Measurements from ENCODE around the gene PRSS22. TPM values are rescaled to one million over a fixed set of nuclear protein-coding genes. Genes with fewer than 3 reads are reported as not detected.

The PRSS22 gene
- total RNA-seq, 2 experiments from 2014 or later, result not detected

DNA sequence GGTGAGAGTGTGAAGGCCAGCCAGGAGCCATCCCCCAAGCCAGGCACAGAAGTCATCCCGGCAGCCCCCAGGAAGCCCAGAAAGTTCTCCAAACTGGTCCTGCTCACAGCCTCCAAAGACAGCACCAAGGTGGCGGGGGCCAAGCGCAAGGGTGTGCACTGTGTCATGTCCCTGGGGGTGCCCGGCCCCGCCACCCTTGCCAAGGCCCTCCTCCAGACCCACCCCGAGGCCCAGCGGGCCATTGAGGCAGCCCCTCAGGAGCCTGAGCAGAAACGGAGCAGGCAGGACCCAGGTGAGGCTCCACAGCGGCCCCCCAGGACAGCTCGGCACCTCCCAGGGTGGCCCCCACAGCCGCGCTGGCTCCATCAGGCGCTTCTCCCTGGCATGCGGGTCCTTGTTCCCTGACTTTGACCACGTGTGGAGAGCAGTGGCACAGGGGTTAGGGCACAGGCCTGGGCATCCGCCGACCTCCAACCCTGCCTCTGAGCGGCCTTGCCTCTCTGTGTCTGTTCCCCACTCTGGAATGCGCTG is 38.6 kb upstream of the PRSS22 start:
- ATAC-seq (ENCODE audit: low read depth) (no peak), DNase-seq (no peak)
- Mint-ChIP-seq H3K27me3 (no peaks in the 10 kb centered on the region), H3K36me3 (no peaks in the 10 kb centered on the region), H3K27ac (no peak overlapping the region), H3K4me1 (no peaks in the 10 kb centered on the region), H3K9me3 (no peaks in the 10 kb centered on the region), H3K4me3 (no peak overlapping the region)
- POLR2A ChIA-PET, result no interaction called here

DNA sequence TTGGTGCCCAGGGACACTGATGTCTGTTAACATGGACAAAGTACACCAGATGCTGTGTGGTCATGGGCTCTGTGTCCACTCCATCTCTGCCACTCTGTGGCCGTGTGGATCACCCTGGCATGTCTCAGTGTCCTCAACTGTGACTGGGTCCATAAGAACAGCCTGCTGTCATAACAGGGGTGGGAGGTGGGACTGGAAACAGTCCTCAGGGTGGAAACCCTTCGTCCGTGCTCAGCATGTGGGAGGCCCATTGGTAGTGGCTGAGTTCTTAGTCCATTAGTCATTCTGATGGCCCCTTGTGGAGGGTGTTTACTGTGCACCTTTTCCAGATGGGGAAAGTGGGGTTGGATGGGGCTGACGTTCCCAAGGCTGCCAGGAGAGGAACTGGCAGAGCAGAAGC is 37.8 kb upstream of the PRSS22 start:
- POLR2A ChIA-PET, result no interaction called here
- DNase-seq (no peak), ATAC-seq (ENCODE audit: low read depth) (no peak)
- Mint-ChIP-seq H3K4me3 (no peak overlapping the region), H3K9me3 (no peaks in the 10 kb centered on the region), H3K27me3 (no peaks in the 10 kb centered on the region), H3K4me1 (no peaks in the 10 kb centered on the region), H3K27ac (no peak overlapping the region), H3K36me3 (no peaks in the 10 kb centered on the region)

DNA sequence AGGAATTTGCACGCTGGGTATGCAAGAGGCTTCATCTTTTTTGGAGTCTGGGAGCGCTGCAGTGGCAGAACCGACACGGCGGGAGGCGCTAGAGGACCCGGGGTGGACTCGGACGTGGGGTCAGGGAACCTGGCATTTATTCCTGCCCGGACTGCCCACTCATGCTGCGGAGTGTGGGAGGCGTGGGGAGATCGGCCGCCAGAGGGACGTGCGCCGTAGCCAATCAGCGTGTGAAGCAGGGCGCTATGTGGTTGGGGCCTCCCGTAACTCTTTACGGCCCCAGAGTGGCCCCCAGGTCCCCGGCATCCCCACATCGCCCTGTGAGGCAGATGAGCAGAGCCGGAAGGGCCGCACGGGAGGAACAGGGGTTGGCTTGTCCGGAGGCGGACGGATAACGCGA is 36.3 kb upstream of the PRSS22 start:
- DNase-seq, result no peak
- POLR2A ChIA-PET, result no interaction called here
- H3K4me3 Mint-ChIP-seq, result no peak overlapping the region
- no peaks in the 10 kb centered on the region for H3K27me3 Mint-ChIP-seq
- H3K4me1 Mint-ChIP-seq, result no peaks in the 10 kb centered on the region
- no peaks in the 10 kb centered on the region for H3K9me3 Mint-ChIP-seq
- H3K36me3 Mint-ChIP-seq, result no peaks in the 10 kb centered on the region
- no peak overlapping the region for H3K27ac Mint-ChIP-seq
- no peak for ATAC-seq (ENCODE audit: low read depth)

DNA sequence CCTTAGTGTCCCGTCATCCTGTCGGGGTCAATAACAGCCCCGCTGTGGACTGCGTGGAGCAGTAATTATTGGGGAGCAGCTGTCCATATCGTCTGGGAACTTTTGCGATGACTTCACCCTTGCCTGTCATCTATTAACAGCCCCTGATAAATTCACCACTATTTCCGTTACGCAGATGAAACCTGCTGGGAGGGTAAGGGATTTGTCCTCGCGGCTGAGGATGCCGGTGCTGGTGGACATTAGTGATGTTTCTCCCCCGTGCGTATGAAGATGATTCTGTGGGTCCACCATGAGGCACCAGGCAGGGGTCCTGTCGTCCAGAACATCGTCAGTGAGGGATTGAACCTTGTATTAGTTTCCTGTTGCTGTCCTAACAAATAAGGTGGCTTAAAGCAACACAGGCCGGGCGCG is 26.1 kb upstream of the PRSS22 start:
- Mint-ChIP-seq H3K4me1 (peaks cover 14% of the 10 kb centered on the region), H3K27me3 (peaks cover 3% of the 10 kb centered on the region), H3K27ac (peak overlapping the region; percentile 79), H3K36me3 (no peaks in the 10 kb centered on the region), H3K9me3 (peaks cover 2% of the 10 kb centered on the region), H3K4me3 (peak overlapping the region; percentile 86)
- DNase-seq (no peak), ATAC-seq (ENCODE audit: low read depth) (no peak)
- POLR2A ChIA-PET, result interaction anchor here (0.6 to 2.6 kb wide), 4 partner anchors 26 to 211 kb away, joined by 3 to 31 read pairs (median 4); partner anchors contain the start of gene FLYWCH1

DNA sequence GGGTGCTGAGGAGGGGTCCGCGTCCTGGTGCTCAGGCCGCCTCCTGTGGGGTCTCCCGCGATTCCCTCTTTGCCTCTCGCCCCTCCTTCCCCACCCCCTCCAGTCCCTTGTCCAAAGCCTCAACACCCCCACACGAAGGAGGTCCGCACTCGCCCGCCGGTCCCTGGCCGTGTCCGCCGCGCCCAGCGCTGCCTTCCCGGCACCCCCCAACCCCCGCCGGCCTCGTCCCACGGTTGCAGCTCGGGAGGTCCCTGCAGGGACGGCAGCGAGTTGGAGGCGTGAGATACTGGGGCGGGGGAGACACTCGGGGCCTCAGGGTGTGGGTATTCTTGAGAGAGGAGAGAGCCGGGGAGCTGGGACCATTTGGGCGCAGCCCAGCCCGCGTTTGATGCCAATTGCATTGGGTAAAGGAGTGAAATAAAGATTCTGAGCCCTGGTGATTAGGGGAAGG is 25.5 kb upstream of the PRSS22 start:
- POLR2A ChIA-PET, result interaction anchor here (0.6 to 2.6 kb wide), 13 partner anchors 15 to 210 kb away, joined by 3 to 31 read pairs (median 4); partner anchors contain the start of genes ELOB, FLYWCH1, PKMYT1 and SRRM2
- DNase-seq (no peak), ATAC-seq (ENCODE audit: low read depth) (no peak)
- Mint-ChIP-seq H3K36me3 (no peaks in the 10 kb centered on the region), H3K27me3 (peaks cover 3% of the 10 kb centered on the region), H3K27ac (peak overlapping the region; percentile 79), H3K9me3 (peaks cover 2% of the 10 kb centered on the region), H3K4me1 (peaks cover 14% of the 10 kb centered on the region), H3K4me3 (peak overlapping the region; percentile 86)

DNA sequence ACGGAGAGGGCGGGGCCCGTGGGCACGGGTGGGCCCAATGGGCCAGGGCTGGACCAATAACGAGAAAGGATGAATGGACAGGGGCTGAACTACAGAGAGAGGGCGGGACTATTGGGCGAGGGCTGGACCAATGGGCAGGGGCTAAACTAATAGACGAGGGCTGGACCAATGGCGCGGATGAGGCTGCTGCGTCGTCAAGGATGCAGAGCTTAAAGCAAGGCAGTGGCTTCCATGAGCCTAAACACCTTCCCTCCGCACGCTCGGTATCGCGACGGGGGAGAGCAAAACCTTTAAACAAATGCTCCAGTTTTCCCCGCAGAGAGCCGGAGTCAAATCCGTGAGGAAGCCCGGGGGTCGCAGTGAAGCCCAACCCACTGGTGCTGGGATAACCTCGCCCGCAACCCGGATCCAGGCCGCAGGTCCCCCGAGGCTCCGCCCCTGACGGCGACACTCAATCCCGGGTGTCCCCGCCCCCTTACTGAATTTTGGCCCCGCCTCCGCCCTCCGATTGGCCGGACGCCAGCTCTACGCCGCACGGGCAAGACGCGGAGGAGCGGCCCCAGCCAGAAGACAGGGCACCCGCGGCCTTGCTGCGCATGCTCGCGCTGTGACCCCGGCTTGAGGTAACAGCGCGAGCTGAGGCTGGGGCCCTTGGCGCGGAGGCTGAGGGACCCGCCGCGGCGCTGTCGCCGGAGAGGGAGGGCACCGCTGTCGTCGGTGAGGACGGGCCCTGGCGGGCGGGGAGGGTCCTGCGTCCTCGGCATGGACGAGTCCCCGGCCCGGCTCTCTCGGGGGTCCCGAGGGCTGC is 24.9 kb upstream of the PRSS22 start, which contains the start of gene FLYWCH2:
Gene FLYWCH2 (plus strand): TSS at position 566 of the 808 bp plus-strand sequence. CDS start 13,235 bp downstream, outside the sequence.
- Mint-ChIP-seq H3K27ac (peak within 1 kb of the TSS; percentile 95), H3K4me3 (peak within 1 kb of the TSS; percentile 86), H3K27me3 (peaks cover 4% of the 10 kb centered on the region), H3K4me1 (peaks cover 14% of the 10 kb centered on the region), H3K36me3 (no peaks in the 10 kb centered on the region), H3K9me3 (peaks cover 2% of the 10 kb centered on the region)
- ATAC-seq (ENCODE audit: low read depth) (peak; percentile 92), DNase-seq (peak; percentile 100)
- POLR2A ChIA-PET, result interaction anchor here (0.9 to 2.6 kb wide), 19 partner anchors 12 to 252 kb away, joined by 3 to 31 read pairs (median 4); partner anchors contain the start of genes ELOB, FLYWCH1, KCTD5 and PAQR4

DNA sequence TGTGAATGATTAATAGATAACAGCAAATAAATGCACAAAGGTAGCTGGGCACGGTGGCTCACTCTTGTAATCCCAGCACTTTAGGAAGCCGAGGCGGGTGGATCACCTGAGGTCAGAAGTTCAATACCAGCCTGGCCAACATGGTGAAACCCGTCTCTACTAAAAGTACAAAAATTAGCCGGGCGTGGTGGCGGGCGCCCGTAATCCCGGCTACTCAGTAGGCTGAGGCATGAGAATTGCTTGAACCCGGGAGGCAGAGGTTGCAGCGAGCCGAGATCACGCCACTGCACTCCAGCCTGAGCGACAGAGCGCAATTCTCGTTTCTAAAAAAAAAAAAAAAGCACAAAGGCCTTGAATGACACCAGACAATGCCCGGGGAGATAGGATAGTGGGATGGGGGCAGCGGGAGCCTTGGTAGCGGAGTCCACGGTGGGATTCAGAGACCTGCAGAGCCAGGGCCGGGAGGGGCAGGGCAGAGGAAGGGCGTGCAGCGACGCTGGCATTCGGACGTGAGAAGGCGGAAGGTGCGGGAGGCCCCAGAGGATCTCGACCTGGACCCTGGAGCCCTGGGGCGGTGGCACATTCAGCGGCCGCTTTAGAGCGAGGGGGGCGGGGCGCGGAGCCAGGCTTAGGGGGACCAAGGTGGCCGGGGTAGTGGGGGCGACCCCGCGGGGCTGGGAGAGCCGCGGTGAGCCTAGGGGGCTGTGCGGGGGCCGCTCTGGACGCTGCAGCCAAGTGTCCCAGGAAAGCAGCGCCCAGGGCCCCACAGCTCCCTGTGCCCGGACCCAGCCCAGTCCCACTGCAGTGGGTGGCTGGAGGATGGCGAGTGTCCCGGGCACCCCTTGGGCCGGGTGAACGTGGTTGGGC is 24.0 kb upstream of the PRSS22 start:
- POLR2A ChIA-PET, result interaction anchor here (0.7 to 2.6 kb wide), 16 partner anchors 12 to 253 kb away, joined by 3 to 31 read pairs (median 4); partner anchors contain the start of genes ELOB, FLYWCH1, KCTD5 and PAQR4
- Mint-ChIP-seq H3K36me3 (no peaks in the 10 kb centered on the region), H3K4me1 (peaks cover 14% of the 10 kb centered on the region), H3K27me3 (peaks cover 6% of the 10 kb centered on the region), H3K9me3 (peaks cover 2% of the 10 kb centered on the region), H3K27ac (peak overlapping the region; percentile 95), H3K4me3 (peak overlapping the region; percentile 86)
- ATAC-seq (ENCODE audit: low read depth) (peak; percentile 13), DNase-seq (no peak)

DNA sequence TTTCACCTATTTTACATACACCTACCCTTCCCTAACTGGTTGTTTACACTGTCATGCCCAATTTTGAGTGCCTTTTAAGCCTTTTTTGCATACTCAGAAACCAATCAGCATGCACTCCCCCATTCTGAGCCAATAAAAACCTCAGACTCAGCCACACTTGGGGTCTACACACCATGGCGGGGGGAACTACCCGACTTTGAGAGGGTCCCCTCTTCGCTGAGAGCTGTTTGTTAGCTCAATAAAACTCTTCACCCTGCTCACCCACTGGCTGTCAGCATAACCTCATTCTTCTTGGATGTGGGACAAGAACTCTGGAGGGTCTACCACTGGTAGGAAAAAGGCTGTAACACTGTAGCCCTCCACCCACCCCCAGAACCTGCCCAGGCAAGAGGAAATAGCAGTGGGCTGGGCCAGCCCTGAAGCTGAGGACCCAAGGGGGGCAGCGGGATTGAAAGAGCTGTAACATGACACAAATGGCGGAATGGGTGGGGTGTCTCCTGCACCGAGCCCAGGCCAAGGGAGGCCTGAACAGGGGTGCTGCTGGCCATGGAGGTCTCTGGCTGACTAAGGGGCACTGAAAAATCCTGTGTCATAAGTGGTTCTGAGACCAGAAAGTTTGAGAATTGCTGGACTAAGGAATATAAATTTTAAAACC is 22.0 kb upstream of the PRSS22 start:
- Mint-ChIP-seq H3K4me1 (peaks cover 15% of the 10 kb centered on the region), H3K27ac (no peak overlapping the region), H3K4me3 (no peak overlapping the region), H3K36me3 (no peaks in the 10 kb centered on the region), H3K27me3 (peaks cover 14% of the 10 kb centered on the region), H3K9me3 (peaks cover 2% of the 10 kb centered on the region)
- no peak for ATAC-seq (ENCODE audit: low read depth)
- POLR2A ChIA-PET, result no interaction called here
- no peak for DNase-seq

DNA sequence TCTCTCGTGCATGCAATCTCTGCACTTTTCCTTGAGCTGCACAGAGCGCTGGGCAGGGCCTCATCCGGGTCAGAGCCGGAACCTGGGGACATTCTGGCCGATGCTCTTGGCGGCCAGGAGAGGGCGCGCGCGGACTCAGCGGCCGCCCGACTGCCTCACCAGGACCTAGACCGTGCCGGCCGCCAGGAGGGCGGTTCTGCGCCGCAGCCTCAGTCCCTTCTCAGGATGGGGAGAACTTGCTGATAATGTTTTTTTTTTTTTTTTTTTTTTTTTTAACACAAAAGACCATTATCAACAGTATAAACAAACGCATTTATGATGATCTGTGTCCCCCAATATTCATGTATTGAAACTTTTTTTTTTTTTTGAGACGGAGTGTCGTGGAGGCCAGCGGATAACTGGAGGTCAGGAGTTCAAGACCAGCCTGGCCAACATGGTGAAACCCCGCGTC is 17.0 kb upstream of the PRSS22 start:
- H3K9me3 Mint-ChIP-seq, result peaks cover 2% of the 10 kb centered on the region
- no peak overlapping the region for H3K27ac Mint-ChIP-seq
- no peaks in the 10 kb centered on the region for H3K36me3 Mint-ChIP-seq
- no peak overlapping the region for H3K4me3 Mint-ChIP-seq
- POLR2A ChIA-PET, result no interaction called here
- peaks cover 11% of the 10 kb centered on the region for H3K27me3 Mint-ChIP-seq
- ATAC-seq (ENCODE audit: low read depth) (peak; percentile 99), DNase-seq (peak; percentile 71)
- peaks cover 1% of the 10 kb centered on the region for H3K4me1 Mint-ChIP-seq

DNA sequence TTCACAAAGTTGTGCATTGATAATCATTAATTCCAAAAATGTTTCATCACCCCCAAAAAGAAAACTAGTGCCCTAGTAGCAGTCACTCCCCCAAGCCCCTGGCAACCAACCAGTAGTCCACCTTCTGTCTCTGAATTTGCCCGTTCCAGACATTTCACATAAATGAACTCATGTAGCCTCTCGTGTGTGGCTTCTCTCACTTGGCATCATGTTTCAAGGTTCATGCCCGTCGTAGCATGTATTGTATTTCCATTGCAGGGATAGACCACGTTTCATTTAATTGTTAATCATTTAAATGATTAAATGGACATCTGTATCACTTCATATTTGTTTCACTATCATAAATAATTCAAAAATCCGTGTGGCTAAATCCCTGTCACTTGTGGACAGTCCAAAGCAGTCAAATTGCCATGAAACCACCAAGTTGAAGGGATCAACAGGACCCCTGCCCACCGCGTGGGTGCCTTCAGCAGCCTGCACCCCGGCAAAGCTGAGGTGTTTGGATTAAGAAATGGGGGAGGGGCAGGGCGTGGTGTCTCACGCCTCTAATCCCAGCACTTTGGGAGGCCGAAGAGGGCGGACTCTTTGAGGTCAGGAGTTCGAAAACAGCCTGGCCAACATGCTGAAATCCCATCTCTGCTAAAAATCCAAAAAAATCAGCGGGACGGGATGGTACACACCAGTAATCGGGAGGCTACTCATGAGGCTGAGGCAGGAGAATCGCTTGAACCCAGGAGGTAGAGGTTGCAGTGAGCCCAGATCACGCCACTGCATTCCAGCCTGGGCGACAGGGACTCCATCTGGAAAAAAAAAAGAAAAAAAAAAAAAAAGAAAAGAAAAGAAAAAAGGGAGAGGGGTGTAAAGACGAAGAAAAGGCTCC is 16.3 kb upstream of the PRSS22 start:
- POLR2A ChIA-PET, result no interaction called here
- ATAC-seq (ENCODE audit: low read depth) (peak; percentile 6), DNase-seq (no peak)
- Mint-ChIP-seq H3K9me3 (no peaks in the 10 kb centered on the region), H3K4me1 (peaks cover 1% of the 10 kb centered on the region), H3K4me3 (no peak overlapping the region), H3K36me3 (no peaks in the 10 kb centered on the region), H3K27me3 (peaks cover 11% of the 10 kb centered on the region), H3K27ac (no peak overlapping the region)

DNA sequence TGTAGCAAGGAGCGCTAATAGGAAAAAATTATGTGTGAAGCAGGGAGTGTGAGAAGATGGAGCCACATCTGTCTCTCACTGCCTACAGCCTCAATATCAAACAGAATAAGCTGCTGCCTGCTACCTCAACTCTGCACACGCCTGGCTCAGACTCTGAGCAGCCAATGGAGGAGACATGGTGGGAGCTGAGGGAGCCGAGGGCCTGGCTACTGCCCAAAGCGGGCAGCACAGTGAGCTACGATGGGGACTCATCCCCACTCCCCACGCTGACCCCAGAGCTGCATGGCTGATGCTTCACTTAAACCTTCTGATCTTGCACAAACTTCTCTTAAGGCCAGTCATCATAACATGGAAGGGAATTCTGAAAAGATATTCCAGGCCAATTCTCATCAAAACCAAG is 14.0 kb upstream of the PRSS22 start:
- POLR2A ChIA-PET, result interaction anchor here (1.0 kb wide), 1 partner anchor 9 kb away, joined by 4 read pairs; no protein-coding TSS in a partner anchor
- H3K36me3 Mint-ChIP-seq, result no peaks in the 10 kb centered on the region
- no peak for ATAC-seq (ENCODE audit: low read depth)
- peaks cover 11% of the 10 kb centered on the region for H3K4me1 Mint-ChIP-seq
- DNase-seq, result no peak
- no peak overlapping the region for H3K4me3 Mint-ChIP-seq
- peaks cover 8% of the 10 kb centered on the region for H3K27me3 Mint-ChIP-seq
- H3K27ac Mint-ChIP-seq, result no peak overlapping the region
- H3K9me3 Mint-ChIP-seq, result no peaks in the 10 kb centered on the region
